Measurements from ENCODE around the gene C4orf50.

The C4orf50 gene

GRCh38 chr4:6018331-6018730, at the start of gene C4orf50:
C4orf50 (minus strand) TSS chr4:6018431.
- no peak for DNase-seq

DNA sequence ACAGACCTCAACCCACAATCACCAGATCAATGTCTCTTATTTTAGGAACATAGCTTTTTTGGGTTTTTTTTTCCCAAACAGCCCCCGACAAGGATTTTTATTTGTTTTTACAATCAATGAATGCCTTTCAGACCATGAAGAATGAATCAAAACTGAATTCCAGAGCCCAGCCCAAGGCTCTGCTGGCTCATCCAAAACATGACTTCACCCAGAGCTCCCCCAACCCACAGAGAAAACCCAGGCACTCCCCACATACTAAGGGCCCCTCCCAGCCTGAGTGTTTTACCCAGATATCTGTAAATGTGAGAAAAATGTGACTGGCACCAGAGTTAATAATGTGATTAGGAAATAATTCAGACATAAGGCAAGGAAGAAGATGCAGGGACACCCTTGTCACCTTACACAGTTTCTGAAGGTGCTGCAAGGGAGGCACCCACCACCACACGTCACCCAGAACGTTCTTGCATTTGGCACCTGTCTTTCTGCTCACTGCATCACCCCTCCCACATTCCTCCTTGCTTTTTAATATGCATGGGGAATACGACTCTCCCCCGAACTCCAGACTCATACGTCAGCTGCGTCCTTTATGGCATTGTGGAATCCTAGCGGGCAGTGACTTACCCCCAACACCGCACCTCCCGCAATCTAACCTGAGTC, 47.8 kb upstream of the C4orf50 start:
- no peak for DNase-seq

DNA sequence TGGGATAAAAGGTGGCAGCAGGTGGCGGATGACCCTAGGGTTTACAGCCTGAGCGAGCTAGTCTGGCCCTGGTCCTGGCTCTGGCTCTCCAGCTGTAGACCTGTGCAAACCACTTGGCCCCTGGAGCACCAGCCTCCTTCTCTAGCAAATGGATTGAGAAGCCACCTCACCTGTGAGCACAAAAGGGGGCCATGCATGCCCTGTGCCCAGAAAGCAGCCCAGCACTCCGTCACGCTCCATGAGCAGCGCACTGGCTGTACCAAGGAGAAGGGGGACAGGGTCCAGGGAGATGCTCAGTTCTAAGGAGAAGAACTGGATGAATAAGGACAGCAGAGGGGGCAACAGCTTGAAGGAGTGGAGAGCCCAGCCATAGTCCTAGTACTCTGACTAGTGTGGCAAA, 46.9 kb upstream of the C4orf50 start:
- no peak for DNase-seq

DNA sequence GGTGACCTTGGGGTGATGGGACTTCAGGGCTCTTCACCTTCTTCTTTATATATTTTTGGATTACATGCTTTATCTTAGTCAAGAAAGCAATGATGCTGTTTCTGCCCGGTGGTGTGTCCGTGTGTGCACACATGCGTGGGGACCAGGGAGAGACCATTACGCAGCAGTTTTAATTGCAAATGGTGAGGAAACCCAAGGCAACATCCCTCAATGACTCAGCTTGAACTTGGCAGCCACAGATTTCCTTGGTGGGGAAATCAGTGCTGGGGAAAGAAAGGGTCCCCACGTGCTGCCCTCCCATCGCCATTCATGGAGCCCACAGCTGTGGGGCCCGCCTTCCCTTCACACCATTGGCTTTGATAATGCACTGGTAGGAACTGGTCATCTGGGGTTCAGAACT, 46.2 kb upstream of the C4orf50 start:
- DNase-seq: no peak

DNA sequence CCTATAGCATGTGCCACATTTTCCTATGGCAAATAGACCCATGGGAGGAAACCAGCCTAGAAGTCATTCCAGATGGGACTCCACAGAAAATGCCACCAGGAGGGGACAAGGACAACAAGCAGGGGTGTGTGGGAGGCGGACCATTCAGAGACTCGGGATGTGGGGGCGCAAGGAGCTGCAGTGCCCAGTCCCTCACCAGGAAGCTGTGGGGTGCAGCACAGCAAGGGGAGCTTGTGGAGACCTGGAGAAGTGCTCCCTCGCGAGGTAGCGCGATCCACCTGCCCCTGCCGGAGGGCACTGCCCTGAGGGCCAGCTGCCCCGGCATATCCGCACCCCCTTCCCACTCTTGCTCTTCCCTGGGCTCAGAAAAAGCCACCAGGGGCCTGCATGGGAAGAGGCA, 45.5 kb upstream of the C4orf50 start:
- no peak for DNase-seq

GRCh38 chr4:6062133-6062532, 43.9 kb upstream of the C4orf50 start:
- DNase-seq: no peak

DNA sequence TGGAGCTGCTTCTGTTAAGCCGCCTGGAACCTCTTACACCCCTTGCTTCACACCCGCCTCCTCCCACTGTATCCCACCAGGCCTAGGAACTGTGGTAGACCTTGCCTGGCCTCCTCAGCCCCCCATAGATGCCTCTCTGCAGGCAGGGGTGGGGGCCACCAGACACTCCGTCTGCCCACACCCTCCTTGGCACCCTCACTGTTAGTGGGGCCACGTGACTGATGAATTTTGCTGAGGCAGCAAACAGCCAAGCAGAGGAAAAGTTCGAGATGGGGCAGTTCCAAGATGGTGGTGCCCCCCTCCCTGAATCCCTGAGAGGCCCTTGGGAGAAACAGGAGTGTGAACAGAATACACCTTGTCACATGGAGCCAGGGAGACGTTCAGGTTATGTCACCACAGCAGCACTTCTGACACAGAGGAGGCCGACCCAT, 41.2 kb upstream of the C4orf50 start:
- no peak for DNase-seq

- DNase-seq: no peak
These were observed 40.5 kb upstream of the C4orf50 start for GRCh38 chr4:6058531-6059374.

DNA sequence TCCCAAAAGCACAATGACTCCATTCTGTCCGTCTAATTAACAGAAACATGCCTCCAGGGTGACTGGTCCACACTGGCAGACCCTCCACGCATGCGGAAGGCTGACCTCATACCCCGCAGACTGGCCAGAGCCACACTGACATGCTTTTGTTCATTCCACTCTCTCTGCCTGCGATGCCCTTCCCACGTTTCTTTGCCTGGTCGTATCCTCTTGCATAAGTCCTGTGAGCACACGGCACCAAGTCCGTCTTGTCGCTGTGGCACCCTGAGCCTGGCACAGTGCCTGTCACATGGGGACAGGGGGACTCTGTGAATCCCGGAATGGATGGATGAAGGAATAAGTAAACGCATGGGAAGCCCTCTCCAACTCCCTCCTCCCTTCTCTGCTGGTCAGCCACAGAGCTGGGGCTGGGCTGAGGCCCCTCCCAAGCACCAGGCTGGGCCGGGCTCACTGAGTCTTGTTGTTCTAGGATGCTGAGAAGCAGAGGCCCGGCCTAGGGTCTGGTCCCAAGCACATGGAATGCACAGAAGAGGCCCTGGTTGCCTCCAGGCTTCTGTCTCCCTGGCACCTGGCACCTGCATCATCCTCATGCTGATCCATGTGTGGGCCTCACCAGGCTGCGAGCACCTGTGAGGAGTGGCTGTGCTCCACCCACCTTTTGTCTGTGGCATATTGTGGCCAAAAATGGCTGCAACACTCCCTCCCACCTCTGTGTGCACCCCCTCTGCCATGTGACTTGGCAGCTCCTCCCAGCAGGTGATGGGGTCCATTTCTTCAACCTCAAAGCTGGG, 38.9 kb upstream of the C4orf50 start:
- DNase-seq: no peak

DNA sequence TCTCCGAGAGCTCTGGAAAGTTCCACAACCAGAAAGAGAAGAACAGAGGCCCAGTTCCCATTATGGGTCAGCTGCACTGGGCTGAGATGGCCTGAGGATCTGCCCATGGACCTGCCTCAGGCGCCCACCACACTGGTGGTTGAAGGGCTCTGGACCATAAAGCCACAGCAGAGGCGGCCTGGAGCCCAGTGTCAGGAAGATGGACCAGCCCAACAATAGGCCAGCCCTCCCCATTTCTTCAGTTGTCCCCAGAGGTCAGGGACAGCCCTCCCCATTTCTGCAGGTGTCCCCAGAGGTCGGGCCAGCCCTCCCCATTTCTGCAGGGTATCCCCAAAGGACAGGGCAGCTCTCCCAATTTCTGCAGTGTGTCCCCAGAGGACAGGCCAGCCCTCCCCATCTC, 37.2 kb upstream of the C4orf50 start:
- DNase-seq: no peak

- DNase-seq: no peak
These were observed 36.8 kb upstream of the C4orf50 start for GRCh38 chr4:6055030-6055429.

DNA sequence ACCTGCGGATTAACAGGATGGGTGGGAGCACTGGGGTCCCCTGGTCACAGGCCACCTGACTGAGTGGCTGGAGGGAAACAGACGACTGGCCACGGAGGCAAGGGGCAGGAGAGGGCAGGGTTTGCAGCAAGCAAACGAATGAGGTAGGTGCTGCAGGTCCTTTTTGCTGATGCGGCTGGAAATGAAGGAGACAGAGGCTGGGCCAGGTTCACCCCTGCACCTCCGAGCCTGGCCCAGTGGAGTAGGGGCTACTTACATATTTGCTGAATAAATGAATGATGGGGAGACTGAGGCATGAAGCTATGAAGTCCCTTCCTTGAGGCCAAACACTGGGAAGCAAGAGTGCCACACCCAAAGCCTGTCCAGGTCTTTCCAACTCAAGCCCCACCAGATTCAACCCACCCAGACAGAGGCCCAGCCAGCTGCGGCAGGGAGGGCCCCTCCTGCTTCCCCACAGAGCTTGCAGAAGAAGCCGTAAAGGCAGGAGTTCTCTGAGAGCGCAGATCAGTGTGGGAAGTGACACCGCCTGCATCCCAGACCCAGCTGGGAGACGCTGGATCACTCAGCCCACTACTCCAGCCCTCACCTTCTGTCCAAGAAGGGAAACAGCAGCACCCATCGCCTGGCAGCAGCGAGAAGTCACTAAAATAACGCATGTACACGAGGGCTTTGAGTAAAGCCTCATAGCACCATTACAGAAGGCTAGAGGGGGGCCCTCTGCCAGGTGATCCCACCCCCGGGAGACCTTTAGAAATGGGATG, 36.1 kb upstream of the C4orf50 start:
- DNase-seq: no peak

GRCh38 chr4:6052679-6053078, 34.4 kb upstream of the C4orf50 start:
- DNase-seq: no peak

- DNase-seq: no peak
These were observed 32.3 kb upstream of the C4orf50 start for GRCh38 chr4:6050551-6050950.

- DNase-seq: no peak
These were observed 31.8 kb upstream of the C4orf50 start for GRCh38 chr4:6049985-6050384.

GRCh38 chr4:6049278-6049677, 31.0 kb upstream of the C4orf50 start:
- DNase-seq: no peak

GRCh38 chr4:6048537-6048936, 30.3 kb upstream of the C4orf50 start:
- DNase-seq: no peak

- DNase-seq: no peak
These were observed 29.0 kb upstream of the C4orf50 start for GRCh38 chr4:6047130-6047673.

GRCh38 chr4:6046526-6047129, 28.4 kb upstream of the C4orf50 start:
- DNase-seq: no peak

DNA sequence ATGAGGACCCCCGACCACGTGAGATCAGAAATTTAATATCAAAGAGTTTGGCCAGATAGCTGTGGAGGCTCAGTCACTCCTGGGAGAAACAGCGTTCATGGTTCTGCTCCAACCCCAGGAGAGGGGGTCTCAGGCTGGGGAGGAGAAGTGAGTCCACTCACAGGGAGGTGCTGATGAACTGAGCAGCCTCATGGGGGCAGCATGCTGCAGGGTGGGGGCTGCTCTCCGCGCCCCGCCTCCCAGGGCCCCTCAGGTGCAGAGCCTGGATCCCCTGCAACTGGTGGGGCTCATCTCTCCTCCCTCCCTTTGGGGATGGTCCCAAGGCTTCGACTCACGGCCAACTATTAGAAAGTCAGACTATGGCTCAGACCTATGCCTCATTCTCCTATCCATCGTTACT, 26.6 kb upstream of the C4orf50 start:
- no peak for DNase-seq

DNA sequence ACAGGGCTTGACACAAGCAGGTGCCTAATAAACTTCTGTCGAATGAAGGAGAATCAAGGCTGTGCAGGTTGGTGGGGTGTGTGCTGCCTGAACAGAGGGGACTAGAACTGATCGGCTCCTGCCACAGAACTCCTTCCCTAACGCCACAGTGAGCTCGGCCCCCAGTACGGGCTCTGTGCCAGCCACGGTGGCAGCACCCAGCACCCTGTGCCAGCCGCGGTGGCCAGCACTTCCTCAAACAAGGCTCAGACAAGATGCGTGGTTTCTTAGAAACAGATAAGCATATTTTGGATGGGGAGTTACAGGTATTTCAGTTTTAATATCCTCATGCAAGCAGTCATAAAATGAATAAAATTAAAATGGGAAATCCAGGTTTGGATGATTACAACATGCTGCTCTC, 26.0 kb upstream of the C4orf50 start:
- no peak for DNase-seq

DNA sequence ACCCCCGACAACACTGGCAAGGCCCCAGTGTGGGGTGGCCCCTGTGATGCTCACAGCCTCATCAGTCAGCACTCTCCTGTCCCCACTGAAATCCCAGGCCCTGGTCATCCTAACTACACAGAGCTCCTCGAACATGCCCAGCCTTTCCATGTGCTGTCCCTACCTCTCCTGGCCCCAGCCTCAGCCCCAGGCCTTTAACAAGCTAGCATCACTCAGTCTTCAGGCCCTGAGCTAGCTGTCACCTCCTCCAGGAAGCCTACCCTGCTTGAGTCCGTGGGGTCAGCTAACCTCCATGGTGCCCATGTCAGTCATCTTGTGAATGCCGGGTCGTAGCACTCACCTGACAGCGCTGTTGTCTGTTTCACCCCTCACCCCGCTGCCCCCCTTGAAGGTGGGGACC, 25.6 kb upstream of the C4orf50 start:
- no peak for DNase-seq
